WERI-Rb-1 (cell line): Measurements from ENCODE around the gene SAMD4A.
A peak's percentile ranks its signal among the peaks of the same experiment; 100 is the strongest.

Experiments used
- DNase-seq: peaks from one replicate; pipeline ENCODE4 v3.0.0-alpha.2; 2020
- H3K27ac ChIP-seq: fragments of 250-450 bp; sonication (Bioruptor Pico); 2 replicates; pipeline ENCODE4 v1.5.1; 2020; ENCODE audit warnings: mild to moderate bottlenecking, moderate library complexity
- H3K27me3 ChIP-seq: fragments of 250-450 bp; sonication (Bioruptor Pico); 2 replicates; pipeline ENCODE4 v1.5.1; 2021; ENCODE audit warnings: mild to moderate bottlenecking, low read depth, moderate library complexity; ENCODE audit not compliant: insufficient read depth, severe bottlenecking
- H3K36me3 ChIP-seq: fragments of 250-450 bp; sonication (Bioruptor Pico); 2 replicates; pipeline ENCODE4 v1.5.1; 2020; ENCODE audit warnings: mild to moderate bottlenecking, moderate library complexity
- H3K4me3 ChIP-seq: 2 replicates; pipeline ENCODE4 v1.5.1; 2011; ENCODE audit warnings: low read depth, mild to moderate bottlenecking, control low read depth, low read length
- H3K9me3 ChIP-seq: fragments of 250-450 bp; sonication (Bioruptor Pico); 2 replicates; pipeline ENCODE4 v1.5.1; 2021; ENCODE audit warnings: mild to moderate bottlenecking, moderate library complexity; ENCODE audit not compliant: severe bottlenecking
- TF ChIP-seq, protein P1 (sequence below): IDR thresholded peaks from 2 replicates; pipeline ENCODE4 v1.5.1; 2011; ENCODE audit warnings: low read depth, mild to moderate bottlenecking, control low read depth, inconsistent platforms, low read length

The SAMD4A gene

GRCh38 chr14:54773171-54774006 lies 206.5 kb downstream of the SAMD4A start:
- Histone ChIP-seq H3K27me3 (no peaks in the 10 kb centered on the region), H3K27ac (peak overlapping the region; percentile 32; the same call in 1 of the 2 replicates), H3K4me3 (no peak overlapping the region), H3K9me3 (no peaks in the 10 kb centered on the region), H3K36me3 (peaks cover 66% of the 10 kb centered on the region)
- DNase-seq: peak; percentile 86
- TF ChIP-seq, protein P1, sequence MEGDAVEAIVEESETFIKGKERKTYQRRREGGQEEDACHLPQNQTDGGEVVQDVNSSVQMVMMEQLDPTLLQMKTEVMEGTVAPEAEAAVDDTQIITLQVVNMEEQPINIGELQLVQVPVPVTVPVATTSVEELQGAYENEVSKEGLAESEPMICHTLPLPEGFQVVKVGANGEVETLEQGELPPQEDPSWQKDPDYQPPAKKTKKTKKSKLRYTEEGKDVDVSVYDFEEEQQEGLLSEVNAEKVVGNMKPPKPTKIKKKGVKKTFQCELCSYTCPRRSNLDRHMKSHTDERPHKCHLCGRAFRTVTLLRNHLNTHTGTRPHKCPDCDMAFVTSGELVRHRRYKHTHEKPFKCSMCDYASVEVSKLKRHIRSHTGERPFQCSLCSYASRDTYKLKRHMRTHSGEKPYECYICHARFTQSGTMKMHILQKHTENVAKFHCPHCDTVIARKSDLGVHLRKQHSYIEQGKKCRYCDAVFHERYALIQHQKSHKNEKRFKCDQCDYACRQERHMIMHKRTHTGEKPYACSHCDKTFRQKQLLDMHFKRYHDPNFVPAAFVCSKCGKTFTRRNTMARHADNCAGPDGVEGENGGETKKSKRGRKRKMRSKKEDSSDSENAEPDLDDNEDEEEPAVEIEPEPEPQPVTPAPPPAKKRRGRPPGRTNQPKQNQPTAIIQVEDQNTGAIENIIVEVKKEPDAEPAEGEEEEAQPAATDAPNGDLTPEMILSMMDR: peak; percentile 55

GRCh38 chr14:54774824-54775223 lies 207.9 kb downstream of the SAMD4A start:
- Histone ChIP-seq H3K9me3 (no peaks in the 10 kb centered on the region), H3K4me3 (no peak overlapping the region), H3K27me3 (no peaks in the 10 kb centered on the region), H3K36me3 (peaks cover 62% of the 10 kb centered on the region), H3K27ac (no peak overlapping the region)
- TF ChIP-seq, protein P1: no peak
- DNase-seq: no peak

- TF ChIP-seq, protein P1: no peak
- no peak overlapping the region for H3K4me3 ChIP-seq
- no peak for DNase-seq
- peaks cover 62% of the 10 kb centered on the region for H3K36me3 ChIP-seq
- no peak overlapping the region for H3K27ac ChIP-seq
- H3K27me3 ChIP-seq: no peaks in the 10 kb centered on the region
- no peaks in the 10 kb centered on the region for H3K9me3 ChIP-seq
Observed at GRCh38 chr14:54775486-54776140, 208.7 kb downstream of the SAMD4A start.

GRCh38 chr14:54776361-54777001 lies 209.6 kb downstream of the SAMD4A start:
- Histone ChIP-seq H3K27ac (no peak overlapping the region), H3K27me3 (no peaks in the 10 kb centered on the region), H3K9me3 (no peaks in the 10 kb centered on the region), H3K36me3 (peaks cover 60% of the 10 kb centered on the region), H3K4me3 (no peak overlapping the region)
- TF ChIP-seq, protein P1: no peak
- no peak for DNase-seq

- H3K4me3 ChIP-seq: no peak overlapping the region
- no peak for DNase-seq
- TF ChIP-seq, protein P1: no peak
- H3K27me3 ChIP-seq: no peaks in the 10 kb centered on the region
- no peaks in the 10 kb centered on the region for H3K9me3 ChIP-seq
- H3K27ac ChIP-seq: no peak overlapping the region
- peaks cover 61% of the 10 kb centered on the region for H3K36me3 ChIP-seq
Observed at GRCh38 chr14:54777395-54777794, 210.5 kb downstream of the SAMD4A start.
